HG02571 (cell line): ENCODE measurements around the gene LRRC47.
A peak's percentile ranks its signal among the peaks of the same experiment; 100 is the strongest.

ENCODE experiments used
- ATAC-seq: cut with Tn5 transposase; IDR thresholded peaks from one replicate; pipeline ENCODE4 v1.9.1; 2021; ENCODE audit warnings: mild to moderate bottlenecking, moderate library complexity; ENCODE audit not compliant: unreplicated experiment

The LRRC47 gene

DNA sequence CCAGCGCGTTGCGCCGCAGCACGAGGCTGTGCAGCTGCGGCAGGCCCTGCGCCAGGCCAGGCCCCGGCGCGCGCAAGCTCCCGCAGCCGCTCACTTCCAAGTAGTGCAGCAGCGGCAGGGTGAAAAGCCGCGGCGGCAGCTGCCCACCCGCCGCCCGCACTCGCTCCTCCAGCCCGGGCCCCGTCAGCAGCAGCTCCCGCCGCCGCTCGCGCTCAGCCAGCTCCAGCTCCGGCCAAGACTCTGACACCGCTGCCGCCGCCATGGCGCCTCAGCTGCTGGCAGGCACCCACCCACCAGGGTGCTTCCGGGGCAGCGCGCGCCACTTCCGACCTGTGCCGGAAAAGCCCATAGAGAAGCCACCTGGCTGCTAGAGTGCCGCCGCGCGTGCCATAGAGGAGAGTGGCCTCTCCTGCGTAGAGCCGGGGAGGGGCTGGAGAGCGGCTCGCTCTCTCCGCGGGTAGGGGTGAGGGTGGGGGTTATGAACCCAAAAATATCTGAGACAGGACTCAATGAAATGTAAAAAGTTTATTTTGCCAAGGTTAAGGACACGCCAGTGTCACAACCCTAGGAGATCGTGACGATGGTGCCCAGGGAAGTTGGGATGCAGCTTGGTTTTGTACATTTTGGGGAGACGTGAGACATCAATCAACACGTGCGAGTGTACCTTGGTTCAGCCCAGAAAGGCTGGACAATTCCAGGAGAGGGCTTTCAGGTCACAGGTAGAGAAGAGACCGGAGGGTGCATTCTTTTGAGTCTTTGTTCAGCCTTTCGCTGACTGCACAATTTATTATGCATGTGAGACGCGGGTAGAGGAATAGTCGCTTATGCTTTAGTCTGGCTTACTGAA is at the start of gene LRRC47:
Gene LRRC47, minus strand, starts transcription at position 284 of the 847 bp plus-strand sequence. Its CDS starts 22 bp downstream, at position 262.
- ATAC-seq = peak; percentile 90

DNA sequence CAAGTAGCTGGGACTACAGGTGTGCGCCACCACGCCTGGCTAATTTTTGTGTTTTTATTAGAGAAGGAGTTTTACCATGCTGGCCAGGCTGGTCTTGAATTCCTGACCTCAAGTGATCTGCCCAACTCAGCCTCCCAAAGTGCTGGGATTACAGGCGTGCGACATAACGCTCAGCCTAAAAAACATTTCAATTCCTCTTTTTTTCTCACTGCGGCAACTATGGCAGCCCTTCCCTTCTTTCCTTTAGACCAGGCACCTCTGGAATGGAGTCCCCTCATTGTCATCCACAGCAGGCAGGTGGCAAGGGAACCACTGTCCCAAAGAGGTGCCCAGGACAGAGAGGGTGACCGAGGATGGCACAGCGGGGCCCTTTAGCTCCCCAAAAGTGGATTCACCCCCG is 46.6 kb upstream of the LRRC47 start:
- no peak for ATAC-seq

GRCh38 chr1:3841491-3841890 is 45.2 kb upstream of the LRRC47 start:
- ATAC-seq = no peak

DNA sequence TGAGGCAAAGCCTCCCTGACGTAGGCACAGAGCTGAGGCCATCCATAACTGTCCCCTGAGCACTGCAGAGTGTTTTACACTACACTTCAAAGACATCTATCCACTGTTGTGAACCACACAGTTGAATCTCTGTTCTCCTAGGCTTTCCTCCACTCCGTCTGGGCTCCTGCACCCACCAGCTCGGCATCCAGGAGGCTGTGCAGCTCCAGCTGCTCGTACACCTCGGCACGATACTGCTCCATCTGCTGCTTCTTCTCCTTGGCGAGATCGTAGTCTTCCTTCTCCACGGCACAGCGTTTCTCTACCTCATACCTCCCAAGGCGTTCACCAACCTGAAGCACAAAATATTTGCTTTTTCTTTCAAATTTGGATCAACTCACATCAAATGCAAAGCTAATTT is 42.5 kb upstream of the LRRC47 start:
- ATAC-seq = no peak

- no peak for ATAC-seq
Measured at GRCh38 chr1:3837685-3838084, 41.4 kb upstream of the LRRC47 start.

DNA sequence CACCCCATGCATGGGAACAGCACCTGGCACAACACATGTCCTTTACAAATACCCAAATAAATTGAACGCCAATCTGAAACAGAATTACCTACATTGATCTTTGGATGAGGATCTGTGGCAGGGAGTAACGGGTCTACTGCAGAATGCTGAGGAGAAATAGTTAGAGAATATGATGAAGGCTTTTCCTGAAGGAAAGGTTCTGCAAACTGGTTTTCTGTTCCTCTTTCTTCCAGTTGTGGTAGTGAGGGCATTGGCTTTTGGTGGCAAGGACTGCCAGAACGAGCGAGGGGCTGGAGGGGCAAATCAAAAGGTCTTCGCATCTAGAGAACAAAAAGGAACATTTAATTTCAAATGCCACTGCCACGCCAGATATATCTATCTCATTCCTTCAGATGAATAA is 40.9 kb upstream of the LRRC47 start:
- no peak for ATAC-seq

GRCh38 chr1:3836421-3836820 is 40.1 kb upstream of the LRRC47 start:
- no peak for ATAC-seq

GRCh38 chr1:3834701-3835100 is 38.4 kb upstream of the LRRC47 start:
- no peak for ATAC-seq

GRCh38 chr1:3831689-3832088 is 35.4 kb upstream of the LRRC47 start:
- ATAC-seq = no peak

- ATAC-seq = no peak
Measured at GRCh38 chr1:3828391-3828790, 32.1 kb upstream of the LRRC47 start.

DNA sequence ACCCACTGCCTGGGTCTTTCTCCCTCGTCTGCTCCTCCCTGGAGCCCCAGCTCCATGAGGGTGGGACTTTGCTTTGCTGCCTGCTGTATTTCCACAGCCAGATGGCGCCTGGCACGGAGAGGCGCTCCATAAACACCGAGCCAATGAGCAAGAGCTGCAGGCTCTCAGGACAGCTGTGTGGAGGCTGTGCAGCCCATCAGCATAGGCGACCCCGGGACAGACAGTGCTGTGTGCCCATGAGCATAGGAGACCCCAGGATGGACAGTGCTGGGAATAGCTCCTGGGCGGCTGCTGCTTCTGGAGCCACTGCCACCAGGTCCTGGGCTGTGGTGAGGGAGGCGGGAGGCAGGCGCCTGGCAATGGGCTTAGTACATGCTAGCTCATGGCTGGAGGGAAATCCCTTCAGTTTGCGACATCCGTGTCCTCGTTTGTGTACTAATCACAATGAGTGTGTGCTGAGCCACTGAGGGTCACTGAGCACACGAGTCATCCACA is 31.6 kb upstream of the LRRC47 start:
- ATAC-seq = no peak

DNA sequence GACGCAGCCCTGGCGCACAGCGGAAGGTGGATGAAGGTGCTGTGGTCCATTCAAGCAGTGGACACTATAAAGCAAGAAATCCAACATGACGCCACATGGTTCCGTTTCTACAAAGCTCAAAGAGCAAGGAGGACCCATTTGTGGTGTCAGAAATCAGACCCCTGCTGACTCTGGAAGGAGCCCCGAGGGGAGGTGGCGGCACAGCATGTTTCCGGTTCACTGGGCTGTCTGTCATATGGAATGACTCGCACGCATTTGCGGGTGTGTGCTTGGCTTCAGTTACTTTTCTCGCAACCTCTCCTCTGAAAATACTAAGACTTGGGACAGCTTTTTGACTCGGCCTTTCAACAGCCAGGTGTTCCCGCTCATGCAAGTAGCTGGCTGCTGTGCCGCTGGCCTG is 29.1 kb upstream of the LRRC47 start:
- no peak for ATAC-seq

- ATAC-seq = no peak
Measured at GRCh38 chr1:3824650-3825049, 28.4 kb upstream of the LRRC47 start.

DNA sequence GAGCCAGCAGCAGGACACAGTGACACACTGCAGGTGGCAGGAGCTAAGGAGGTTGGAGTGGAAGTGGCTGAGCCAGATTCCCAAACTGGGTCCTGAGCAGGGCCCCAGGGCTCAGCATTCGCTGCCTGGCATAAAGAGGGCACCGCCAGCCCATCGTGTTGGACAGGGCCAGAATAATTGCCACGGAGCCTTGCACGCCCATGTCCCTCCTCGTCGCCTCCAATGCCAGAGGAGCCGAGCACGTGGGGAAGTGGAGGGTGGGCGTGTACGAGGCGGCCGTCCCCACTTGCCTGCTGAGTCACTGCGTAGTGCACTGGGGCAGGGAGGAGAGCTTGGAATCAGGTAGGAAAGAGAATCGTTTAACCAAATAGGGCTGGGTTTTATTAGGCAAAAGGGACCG is 26.1 kb upstream of the LRRC47 start:
- no peak for ATAC-seq

DNA sequence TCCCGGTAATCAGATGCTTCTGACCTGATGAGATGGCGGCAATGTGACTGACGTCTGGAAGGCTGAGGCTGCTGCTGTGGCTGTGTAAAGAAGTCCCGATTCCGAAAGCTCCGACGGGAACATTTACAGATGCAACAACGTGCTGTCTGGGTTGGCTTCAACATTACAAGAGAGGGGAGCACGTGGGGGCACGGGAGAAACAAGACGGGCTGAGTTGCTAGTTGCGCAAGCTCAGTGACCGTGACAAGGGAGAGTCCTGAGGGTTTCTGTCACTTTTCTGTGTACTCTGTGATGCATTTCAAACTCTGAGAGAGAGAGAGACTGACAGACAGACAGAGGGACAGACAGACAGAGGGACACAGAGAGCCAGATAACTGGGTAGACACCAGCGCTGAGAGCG is 25.6 kb upstream of the LRRC47 start:
- no peak for ATAC-seq

DNA sequence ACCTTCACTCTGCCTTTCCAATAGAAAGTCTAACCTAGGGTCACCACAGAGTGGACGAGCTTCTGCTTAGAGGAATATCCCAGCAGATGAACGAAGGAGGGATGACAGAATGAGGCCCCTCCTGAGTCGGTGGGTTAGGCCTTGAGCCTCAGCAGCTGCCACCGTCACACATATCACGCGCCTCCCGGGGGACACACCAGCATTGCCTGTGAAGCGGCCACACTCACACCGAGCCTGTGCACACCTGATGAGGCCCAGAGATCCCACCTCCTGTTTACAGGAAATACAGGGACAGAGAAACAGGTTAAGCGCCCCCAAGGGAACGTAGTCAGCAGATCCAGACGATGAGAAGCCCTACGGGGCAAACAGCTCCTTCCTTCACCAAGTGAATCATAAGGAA is 25.1 kb upstream of the LRRC47 start:
- ATAC-seq = no peak

DNA sequence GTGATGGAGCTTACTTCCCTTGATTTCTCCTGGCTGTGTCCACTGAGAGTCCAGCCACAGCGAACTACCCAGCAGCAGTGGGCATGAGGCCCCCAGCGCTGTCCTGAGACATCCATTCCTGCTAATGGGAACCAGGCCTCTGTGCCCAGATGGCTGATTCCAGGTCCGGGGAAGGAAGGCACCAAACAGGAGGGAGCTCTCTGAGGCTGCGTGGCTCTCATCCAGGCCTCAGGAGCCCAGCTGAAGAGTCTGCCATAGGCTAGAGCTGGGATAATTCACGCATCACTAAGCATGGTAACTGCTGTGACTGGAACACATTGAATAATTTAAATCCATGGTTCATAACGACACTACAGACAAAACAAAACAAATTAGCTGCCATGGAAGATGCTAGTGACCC is 24.7 kb upstream of the LRRC47 start:
- no peak for ATAC-seq

DNA sequence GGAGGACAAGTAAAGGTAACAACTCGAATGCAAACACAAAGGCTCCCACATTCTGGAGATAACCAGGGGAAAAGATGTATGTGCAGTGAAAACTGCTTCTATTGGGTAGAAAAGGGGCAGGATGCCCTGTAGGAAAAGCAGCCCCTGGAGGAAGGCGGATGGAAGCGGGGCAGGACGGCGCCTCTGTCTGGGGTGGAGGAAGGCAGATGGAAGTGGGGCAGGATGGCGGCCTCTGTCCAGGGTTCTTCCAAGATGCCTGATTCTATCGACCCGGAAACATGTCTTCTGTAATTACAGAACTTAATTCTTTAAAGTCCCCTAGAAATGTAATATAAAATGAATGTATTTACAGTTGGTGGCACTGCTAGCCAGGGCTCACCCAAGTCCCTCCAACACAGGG is 24.0 kb upstream of the LRRC47 start:
- no peak for ATAC-seq

DNA sequence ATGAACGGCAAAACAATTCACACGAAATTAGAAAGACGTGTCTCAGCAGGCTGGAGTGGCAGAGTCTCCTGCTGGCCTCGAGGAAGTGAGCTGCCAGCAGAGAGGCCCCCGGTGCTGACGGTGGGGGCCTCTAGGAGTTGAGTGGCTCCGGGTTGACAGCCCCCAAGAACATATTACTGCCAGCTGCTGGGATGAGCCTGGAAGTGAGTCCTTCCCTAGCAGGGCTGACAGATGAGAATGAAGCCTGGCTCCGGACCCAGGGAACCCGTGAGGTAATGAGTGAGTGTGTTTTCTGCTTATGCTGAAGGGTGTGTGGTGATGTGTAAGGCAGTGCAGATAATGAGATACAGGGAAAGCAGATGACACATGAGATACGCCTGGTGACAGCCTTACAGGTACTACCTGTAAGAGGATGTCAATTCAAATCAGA is 23.5 kb upstream of the LRRC47 start:
- no peak for ATAC-seq

- ATAC-seq = no peak
Measured at GRCh38 chr1:3817821-3818597, 21.7 kb upstream of the LRRC47 start.

- no peak for ATAC-seq
Measured at GRCh38 chr1:3817138-3817740, 20.9 kb upstream of the LRRC47 start.
